Hepatic stellate cell (primary cell): Measurements from ENCODE around the gene MTX2.

Source experiments
- DNase-seq: peaks from one replicate; pipeline ENCODE4 v3.0.0; 2011; ENCODE audit warnings: low spot score

Gene MTX2

GRCh38 chr2:176380341-176380740 is 111.1 kb downstream of the MTX2 start:
- no peak for DNase-seq

- DNase-seq, result no peak
Measured at GRCh38 chr2:176383100-176383499, 113.9 kb downstream of the MTX2 start.

- no peak for DNase-seq
Measured at GRCh38 chr2:176383836-176384442, 114.7 kb downstream of the MTX2 start.

GRCh38 chr2:176385219-176385759 is 116.0 kb downstream of the MTX2 start:
- DNase-seq, result no peak

- no peak for DNase-seq
Measured at GRCh38 chr2:176385838-176386237, 116.6 kb downstream of the MTX2 start.
